Activated T-helper 1 cell treated with anti-CD3 and anti-CD28 coated beads, Interleukin-2, amount 50 U/mL, for 16 hours (primary cell): Measurements from ENCODE around the gene SCNN1G.

Source experiments
- DNase-seq, 2 donors: peaks; one replicate each; pipeline ENCODE4 v3.0.0-alpha.2; 2020; ENCODE audit warnings: low read depth in 1 of 2, low spot score in 1 of 2

The SCNN1G gene

DNA sequence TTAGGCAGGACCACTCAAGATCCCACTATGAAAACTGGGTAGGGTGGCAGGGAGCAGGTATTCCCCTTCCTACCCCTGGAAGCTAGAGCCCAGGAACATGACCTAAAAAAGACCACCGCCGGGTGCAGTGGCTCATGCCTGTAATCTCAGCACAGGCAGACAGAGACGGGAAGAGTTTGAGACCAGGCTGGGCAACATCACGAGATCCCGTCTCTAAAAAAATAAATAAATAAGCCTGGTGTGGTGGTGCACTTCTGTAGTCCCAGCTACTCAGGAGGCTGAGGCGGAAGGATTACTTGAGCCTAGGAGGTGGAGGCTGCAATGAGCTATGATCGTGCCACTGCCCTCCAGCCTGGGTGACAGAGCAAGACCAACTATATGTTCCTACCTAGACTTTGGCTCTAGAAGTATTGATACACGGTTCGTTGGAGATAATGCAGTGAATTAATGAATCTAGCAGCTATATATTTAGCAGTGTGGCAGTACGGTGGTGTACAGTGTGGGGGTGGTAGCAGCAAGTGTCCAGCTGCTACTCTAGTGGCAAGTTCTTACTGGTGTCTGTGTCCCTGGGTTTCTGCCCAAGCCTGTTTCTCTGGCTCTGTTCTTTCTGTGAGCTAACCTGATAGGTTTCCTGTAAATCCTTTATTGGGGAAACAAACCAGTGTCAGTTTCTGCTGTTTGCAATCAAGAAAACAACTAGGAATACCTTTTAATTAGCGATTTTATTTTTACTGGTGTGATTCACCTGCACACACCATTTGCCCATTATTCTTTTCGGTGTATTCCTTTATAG lies 30.0 kb upstream of the SCNN1G start:
- DNase-seq, result no peak

DNA sequence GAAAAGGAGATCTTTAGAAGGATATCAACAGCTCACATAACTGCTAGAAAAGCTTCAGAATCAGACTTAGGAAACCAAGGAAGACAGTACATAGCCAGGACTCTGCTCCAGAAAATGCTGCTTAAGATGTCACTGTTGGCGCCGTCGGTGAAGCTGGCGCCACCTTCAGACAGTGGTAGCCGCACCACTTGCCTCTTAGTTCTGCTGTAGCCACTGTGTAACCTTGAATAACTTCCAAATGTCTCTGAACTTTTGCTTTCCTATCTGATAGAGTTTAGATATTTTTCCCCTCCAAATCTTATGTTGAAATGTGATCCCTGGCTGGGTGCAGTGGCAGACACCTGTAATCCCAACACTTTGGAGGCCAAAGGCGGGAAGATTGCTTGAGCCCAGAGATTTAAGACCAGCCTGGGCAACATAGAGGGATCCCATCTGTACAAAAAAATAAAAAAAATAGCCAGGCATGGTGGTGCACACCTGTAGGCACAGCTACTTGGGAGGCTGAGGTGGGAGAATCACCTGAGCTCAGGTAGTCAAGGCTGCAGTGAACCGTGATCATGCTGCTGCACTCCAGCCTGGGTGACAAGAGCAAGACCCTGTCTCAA lies 27.0 kb upstream of the SCNN1G start:
- DNase-seq, result no peak

DNA sequence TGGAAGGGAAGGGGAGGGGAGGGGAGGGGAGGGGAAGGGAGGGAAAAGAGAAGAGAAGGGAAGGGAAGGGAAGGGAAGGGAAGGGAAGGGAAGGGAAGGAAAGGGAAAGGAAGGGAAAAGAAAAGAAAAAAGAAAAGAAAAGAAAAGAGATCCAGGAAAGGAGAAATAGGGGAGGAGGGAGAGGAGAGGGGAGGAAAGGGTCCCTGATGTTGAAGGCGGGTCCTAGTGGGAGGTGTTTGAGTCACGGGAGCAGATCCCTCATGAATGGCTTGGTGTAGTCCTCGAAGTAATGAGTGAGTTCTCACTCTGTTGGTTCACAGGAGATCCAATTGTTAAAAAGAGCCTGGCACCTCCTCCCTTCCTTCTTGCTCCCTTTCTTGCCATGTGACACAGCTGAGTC lies 26.4 kb upstream of the SCNN1G start:
- no peak for DNase-seq

DNA sequence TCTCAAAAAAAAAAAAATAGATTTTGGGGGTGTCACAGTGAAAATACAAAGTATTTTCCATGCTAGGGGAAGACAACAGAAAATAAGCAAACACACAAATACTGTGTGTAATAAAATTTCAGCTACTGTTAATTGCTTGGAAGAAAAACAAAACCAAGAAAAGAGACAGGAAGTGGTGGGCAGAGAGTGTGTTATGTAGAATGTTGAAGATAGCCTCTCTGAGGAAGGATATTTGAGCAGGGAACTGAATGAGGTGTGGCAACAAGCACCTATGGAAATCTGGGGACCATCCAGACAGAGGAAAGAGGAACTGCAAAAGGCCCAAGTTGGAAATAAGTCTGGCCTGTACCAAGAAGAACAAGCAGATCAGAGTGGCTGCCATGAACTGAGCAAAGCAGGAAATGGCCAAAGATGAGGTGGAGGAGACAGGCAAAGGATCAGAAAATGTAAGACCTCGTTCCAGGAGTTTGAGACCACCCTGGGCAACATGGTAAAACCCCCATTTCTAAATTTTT lies 25.5 kb upstream of the SCNN1G start:
- no peak for DNase-seq

DNA sequence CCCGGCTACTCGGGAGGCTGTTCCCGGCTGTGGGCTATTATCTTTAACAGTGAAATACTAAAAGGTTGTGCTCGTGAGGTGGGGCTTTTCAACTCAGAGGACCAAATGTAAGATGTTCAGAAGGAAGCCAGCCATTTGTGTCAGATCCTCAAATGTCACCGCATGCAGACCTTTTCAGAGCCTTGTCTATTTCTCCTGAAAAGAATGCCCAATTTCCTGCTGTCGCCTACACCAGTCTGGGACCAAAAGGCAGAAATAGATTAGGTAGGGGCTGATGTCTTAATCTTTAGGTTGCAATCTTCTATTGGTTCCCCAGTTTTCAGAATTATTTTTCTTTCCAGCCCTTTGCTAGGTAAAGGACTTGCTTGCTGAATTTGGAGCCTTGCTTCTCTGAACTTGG lies 24.4 kb upstream of the SCNN1G start:
- DNase-seq, result no peak

DNA sequence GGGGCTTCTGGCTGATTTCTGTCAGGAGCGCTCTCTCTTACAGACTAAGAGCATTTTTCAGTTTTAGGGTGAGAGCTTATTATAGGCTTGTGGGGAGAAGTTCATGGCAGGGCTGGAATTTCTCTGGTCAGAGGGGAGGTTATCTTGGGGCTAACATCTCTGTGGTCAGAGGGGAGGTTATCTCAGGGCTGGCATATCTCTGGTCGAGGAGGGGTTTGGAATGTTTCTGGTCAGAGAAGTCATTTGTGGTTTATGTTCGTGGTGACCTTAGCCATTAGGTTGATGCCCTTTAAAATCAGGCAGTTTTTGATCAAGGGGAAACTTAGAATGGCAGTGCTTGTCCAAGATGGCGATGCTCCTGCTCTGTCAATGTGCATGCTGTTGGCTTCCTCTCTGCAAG lies 22.5 kb upstream of the SCNN1G start:
- DNase-seq, result no peak

DNA sequence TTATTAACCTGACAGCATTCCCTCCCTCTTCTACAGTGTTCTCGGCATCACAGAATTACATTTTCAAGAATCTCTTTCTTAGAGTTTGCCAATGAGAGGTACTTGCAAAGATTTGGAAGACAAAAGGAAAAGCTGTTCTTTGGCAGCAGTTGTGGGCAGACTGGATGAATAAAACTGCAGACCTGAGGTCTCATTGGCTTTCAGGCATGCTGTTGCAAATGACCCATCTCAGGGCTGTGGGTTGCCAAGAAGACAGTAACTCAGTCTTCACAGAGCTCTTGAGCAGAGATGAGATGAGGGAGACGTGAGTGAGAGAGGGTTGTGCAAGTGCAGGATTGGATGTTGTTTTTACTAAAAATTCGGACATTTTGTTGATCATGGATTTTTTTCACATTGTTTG lies 22.0 kb upstream of the SCNN1G start:
- no peak for DNase-seq

DNA sequence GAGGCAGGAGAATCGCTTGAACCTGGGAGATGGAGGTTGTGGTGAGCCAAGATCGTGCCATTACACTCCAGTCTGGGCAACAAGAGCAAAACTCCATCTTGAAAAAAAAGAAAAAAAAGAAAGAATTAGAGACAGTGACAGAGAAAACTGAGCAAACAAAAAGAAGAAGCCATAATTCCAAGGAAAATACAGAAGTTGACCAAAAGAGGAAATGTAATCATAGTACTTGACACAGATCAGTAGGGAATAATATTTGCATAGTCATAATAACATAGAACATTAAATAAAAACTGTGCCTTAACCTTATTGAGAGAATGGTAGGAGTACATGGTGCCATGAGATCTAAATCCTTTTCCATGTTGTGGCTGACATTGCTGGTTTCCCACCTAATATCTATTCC lies 18.6 kb upstream of the SCNN1G start:
- DNase-seq, result no peak

DNA sequence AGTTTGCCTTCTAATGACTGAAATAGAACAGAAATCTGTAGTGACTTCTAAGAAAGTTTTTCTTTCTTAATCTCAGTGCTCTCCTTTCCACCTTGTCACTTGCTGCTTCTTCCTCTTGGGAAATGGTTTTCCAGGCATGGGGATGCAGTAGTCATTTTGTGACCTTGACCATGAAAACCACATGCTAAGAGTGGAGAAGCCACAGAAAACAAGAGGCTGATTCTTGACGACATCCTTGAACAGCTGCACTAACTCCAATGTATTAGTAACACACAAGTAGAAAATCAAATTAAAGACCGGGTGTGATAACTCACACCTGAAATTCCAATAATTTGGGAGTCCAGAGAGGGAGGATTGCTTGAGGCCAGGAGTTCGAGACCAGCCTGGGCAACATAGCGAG lies 17.8 kb upstream of the SCNN1G start:
- no peak for DNase-seq

DNA sequence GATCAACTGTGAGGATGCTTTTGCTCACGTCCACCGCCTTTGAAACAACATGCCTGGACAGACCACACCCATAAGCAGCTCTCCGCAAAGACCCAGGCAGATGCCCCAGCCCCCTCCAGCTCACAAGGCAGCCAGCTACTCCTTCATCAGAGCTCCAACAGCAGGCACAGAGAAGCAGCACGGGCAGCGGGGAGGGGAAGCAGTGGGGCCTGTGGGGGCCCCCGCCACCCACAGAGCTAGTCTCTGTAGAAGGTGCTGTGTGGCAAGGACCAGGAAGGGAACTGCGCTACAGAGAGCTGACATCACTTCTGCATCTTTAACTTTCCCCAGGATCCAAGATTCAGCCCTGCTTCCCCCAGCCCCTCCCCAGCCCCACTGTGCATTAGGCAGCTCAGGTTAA lies 10.0 kb upstream of the SCNN1G start:
- no peak for DNase-seq

DNA sequence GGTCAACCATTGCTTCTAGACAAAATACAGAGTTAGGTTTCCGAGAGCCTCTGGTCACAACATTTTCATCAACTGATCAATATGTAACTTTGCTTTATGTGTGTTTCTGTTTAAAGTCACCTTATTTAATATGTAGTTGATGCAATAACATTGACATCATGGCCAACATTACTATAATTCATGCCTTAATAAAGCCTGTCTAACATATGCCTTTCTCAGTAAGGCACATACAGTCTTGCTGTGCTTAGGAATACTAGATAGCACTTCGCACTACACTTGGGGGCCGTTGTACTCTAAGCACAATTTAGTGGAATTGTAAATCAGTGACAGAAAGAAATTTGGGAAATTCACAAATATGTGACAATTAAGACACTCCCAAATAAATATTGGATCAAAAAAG lies 9.6 kb upstream of the SCNN1G start:
- DNase-seq, result no peak

DNA sequence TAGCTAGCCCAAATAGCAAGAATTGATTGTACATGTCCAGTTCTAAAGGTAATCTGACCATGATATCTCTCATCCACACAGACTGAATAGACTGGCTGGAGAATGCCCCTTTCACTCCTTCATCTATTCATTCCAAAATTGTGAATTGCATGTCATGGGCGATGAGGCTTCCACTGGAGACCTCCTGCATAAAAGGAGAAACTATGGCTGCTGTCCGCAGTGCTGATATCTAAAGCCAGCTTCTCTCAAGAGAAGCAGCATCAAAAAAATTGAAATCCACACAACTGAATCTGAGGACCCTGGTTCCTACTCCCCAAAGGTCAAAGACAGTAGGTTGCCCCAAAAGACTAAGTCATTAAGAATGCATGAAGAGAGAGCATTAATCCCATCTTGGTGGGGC lies 7.9 kb upstream of the SCNN1G start:
- DNase-seq, result no peak

DNA sequence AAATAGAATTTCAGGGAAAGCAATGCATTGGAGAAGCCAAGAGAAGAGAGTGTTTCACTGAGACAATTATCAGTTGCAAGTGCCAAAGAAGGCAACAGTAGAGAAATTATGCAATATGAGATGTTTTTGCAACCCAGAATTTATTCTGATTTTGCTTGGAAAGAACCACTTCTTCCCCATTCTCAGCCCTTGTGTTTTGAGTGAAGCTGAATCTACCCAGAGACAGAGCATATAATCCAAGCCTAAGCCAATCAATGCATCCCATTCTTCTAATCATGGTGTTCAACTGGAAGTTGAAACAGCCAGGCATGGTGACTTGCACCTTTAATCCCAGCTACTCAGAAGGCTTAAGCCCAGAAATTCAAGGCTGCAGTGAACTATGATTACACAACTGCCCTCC lies 6.9 kb upstream of the SCNN1G start:
- DNase-seq, result no peak

DNA sequence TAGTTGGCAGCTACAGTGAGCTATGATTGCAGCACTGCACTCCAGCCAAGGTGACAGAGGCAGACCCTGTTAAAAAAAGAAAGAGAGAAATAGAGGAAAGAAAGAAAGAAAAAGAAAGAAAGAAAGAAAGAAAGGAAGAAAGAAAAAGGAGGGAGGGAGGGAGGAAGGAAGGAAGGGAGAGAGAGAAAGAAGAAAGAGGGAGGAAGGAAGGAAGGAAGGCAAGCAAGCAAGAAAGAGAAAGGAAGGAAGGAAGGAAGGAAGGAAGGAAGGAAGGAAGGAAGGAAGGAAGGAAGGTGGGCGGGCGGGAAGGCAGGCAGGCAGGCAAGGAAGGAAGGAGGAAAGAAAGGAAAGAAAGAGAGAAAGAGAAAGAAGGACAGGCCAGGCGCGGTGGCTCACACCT lies 1.0 kb upstream of the SCNN1G start:
- no peak for DNase-seq

DNA sequence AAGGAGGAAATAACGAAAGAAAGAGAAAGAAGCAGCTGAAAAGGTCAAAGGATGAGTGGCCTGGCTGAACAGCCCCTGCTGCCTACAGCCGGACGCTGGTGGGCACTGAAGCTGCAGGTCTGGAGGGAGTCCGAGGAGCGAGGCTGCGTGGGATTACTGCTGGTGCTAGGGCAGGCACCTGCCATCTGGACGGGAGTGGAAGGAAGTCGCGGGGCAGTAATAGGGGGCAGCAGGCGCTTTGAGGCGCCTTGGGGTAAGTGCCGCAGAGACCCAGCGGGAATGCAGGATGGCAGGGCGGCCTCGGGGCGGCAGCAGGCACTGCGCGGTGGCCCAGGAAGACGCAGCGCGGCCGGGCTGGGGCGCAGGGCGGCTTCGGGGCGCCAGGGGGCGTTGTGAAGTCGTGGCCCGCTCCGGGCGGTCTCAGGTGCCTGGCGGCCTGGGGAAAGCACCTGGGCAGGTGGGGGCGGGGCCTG lies 303 bp upstream of the SCNN1G start:
- DNase-seq, result peak; percentile 22 to 46

DNA sequence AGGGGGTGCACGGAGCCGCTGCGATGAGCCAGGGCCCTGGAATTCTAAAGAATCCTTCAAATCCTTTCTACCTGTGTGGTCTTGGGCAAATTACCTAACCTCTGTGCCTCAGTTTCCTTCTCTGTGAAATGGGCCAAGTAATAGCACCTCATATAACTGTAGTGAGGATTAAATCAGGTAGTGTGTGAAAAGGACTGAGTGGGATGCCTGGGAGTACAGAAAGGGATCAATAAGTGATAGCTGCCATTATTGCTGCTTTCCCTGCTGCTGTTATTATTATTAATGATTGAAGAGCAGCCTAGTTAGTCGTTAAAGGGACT lies 958 bp downstream of the SCNN1G start:
- no peak for DNase-seq

DNA sequence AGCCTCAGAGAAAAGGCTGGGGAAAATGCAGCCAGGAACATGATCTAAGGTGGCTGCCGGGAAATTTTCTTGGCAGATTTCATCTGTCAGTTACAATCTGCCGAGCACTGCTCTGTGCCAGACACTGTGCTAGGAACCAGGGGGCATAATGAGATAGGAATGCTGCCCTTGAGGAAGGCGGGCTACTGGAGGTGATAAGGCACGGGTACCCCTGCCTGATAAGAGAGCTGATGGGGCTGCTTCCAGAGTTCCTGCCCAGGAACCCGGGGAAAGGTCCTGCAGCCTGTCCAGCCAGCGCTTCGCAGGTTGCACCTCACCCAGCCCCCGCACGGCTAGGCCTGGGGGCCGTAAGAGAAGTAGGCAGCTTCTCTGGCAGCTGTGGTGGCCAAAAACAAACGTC lies 3.1 kb downstream of the SCNN1G start:
- no peak for DNase-seq

DNA sequence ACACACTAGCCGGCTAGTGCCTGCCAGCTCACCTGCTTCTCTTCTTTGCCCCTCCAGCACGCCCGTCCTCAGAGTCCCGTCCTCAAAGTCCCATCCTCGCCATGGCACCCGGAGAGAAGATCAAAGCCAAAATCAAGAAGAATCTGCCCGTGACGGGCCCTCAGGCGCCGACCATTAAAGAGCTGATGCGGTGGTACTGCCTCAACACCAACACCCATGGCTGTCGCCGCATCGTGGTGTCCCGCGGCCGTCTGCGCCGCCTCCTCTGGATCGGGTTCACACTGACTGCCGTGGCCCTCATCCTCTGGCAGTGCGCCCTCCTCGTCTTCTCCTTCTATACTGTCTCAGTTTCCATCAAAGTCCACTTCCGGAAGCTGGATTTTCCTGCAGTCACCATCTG lies 3.6 kb downstream of the SCNN1G start:
- no peak for DNase-seq

DNA sequence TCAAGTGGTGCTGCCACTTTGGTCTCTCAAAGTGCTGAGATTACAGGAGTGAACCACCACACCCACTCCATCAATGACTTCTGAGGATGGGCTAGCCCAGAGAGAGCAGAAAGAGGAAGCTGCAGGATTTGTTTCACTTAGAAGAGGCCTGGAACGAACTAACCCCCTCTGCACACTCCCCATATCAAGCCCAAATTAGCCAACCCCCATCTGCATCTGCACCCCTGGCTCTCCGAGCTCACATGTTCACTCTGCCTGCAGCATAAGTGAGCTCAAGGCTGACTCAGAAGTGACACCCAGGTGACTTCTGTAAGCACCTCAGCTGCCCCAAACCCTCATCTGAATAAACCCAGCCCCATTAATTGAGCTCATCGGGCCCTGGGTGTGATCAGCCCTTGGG lies 4.8 kb downstream of the SCNN1G start:
- DNase-seq, result no peak

DNA sequence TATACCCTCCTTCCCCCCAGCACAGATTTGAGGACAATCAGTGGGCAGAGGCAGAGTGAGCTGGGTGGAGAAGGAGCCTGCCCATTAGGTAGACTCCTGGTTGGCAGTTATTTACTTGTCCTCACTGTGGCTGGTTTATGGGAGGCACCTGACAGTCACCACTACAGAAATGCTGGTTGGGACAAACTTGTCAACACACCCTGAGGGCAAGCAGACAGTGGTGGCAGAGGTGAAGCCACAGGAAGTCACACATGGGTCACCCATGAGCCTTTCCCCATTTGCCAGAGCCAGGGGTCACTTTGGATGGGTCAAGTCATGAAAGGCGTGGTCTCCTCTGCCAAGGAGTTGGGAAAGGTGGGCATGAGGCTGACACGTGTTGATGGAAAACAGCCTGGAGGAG lies 6.4 kb downstream of the SCNN1G start:
- no peak for DNase-seq

DNA sequence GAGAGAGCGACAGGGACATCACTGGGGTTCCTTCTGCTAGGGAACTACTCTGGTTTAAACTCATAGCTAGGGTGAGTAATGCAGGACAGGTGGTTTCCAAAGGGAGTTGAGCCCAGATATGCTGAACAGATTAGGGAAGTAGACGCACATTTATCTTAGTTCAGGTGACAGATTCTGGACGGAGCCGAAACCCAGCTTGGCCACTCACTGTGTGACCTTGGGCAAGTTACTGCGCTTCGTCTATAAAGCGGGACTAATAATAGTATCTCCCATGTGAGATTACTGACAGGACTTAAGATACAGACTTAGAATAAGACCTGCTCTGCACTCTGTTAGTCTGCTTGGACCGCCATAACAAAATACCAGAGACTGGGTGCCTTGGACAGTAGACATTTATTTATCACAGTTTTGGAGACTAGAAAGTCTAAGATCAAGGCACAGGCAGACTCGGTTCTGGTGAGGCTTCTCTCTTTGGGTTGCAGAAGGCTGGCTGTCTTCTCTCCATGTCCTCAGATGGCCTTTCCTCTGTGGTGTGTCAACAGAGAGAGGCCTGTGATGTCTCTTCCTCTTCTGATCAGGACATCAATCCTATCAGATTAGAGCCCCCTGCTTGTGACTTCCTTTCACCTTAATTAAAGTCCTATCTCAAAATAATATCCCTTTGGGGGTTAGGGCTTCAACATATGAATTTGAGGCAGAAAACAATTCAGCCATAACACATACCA lies 12.1 kb downstream of the SCNN1G start:
- no peak for DNase-seq

DNA sequence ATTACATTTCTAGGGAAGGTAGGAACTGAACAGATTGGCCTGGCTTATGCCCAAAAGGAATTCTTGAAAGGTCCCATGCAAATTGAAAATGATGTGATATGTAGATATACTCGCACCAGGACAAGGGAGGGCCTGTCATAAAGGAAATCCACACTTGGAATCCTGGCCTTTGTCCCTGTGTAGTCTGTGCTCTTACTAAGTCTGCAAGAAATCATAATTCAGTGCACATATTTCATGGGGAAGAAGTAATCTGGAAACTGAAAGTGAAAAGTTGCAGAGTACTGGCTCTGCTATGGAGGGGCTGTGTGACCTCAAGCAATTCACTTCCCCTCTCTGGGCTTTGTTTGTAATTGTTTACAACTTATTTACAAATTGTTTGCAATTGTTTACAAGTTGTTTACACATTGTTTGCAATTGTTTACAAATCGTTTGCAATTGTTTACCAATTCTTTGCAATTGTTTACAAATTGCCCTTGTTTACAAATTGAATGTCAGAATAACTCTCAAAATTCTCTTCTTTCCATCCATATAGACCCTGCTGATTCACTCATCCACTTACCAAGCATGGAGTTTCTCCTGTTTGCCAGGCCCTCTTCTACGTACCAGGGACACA lies 12.9 kb downstream of the SCNN1G start:
- DNase-seq, result no peak
